Right ventricle myocardium inferior (tissue), 1 donor: Measurements from ENCODE around the gene RYR2. TPM values are rescaled to one million over a fixed set of nuclear protein-coding genes. Genes with fewer than 3 reads are reported as not detected.
A peak's percentile ranks its signal among the peaks of the same experiment; 100 is the strongest.

Source experiments
- ATAC-seq: fragments of 200-7000 bp; cut with Tn5 transposase; one replicate; pipeline ENCODE4 v1.9.1; 2020; ENCODE audit warnings: mild to moderate bottlenecking, moderate library complexity
- DNase-seq: peaks from one replicate; pipeline ENCODE4 v3.0.0; 2021; ENCODE audit errors: missing footprints
- intact Hi-C: fragments of 100-400 bp; cut with DNase I; formaldehyde crosslinking; loops from one replicate; pipeline ENCODE4 v1.11.0; 2022
- total RNA-seq: library from RNA; stranded (reverse); fragmentation: NEBNext Ultra II Directional; extraction: Animal tissue kit (Norgen Biotek cat#: 25700); gene quantifications from one replicate; pipeline ENCODE4 v1.2.1, GENCODE V29; 2021
- donor health status: DM: no; HTN: yes; CAD: no; lungs with severe emphysema.

RYR2 gene
- total RNA-seq, 1 donor from 2014 or later, result 694 TPM

DNA sequence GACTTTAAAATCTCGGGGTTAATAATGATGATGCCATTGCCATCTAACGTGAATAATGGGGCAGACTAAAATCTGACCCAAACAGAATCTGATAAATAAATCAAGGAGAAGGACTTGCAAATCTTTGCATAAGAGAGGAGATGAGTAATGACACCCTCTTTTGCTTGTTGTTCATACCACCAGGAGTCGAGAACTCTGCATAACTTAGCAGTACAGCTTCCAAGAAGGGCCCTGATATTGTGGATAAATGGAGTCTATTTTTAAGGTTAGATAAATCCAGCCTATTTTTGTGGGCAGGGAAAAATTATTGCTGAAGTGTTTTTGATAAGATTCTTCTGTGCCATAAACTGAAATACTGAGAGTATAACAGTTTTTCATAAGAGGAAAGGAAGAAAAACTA is 17.3 kb downstream of the RYR2 start:
- no peak for DNase-seq
- ATAC-seq, result no peak
- intact Hi-C loops, result no loop called here

DNA sequence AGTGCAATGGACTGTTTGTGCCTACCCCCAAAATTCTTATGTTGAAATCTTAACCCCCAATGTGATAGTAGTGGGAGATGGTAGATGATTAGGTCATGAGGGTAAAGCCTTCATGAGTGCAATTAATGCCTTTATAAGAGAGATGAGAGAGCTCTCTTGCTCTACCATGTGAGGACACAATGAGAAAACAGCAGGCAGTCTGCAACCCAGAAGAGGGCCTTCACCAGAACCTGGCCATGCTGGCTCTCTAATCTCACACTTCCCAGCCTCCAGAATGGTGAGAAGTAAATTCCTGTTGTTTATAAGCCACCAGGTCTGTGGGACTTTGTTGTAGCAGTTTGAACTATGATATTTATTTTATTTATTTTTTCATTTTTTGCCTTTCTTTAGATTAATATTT is 21.0 kb downstream of the RYR2 start:
- no peak for ATAC-seq

DNA sequence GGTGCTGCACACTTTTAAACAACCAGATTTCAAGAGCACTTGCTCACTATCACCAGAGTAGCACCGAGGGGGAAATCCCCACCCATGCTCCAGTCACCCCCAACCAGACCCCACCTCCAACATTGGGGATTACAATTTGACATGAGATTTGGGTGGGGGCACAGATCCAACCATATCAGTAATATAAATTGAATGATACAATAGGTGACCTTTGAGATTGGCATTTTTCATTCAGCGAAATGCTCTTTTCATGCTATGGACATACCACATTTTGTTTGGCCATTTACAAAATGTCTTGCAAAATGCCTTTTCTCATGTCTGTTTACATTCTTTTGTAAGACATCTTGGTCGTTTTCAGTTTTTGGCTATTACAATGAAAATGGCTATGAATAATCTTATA is 23.9 kb downstream of the RYR2 start:
- ATAC-seq (peak; percentile 20), DNase-seq (no peak)
- intact Hi-C loops, result no loop called here

More for the DNA sequence above, 21.0 kb downstream of the RYR2 start:
- no peak for DNase-seq
- intact Hi-C loops, result no loop called here

DNA sequence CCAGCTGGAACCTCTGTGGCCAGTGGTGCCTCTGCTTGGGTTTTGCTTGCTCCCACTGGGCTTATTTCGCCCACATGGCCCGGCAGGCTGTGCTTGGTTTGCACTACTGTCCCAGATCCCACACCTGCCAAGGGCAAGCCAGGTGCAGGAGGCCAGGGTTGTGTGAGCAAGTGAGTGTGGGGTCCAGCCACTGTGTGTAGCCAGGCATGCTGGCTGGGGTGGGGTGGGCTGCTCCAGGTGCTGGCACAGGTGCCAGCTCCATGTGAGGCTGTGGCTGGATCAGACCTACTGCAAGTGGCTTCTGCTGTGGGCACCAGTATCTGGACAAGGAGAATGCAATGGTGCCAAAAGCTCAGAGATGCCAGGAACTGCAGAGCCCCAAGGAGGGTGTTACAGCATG is 28.5 kb downstream of the RYR2 start:
- no peak for DNase-seq
- ATAC-seq, result peak; percentile 17
- intact Hi-C loops, result no loop called here

DNA sequence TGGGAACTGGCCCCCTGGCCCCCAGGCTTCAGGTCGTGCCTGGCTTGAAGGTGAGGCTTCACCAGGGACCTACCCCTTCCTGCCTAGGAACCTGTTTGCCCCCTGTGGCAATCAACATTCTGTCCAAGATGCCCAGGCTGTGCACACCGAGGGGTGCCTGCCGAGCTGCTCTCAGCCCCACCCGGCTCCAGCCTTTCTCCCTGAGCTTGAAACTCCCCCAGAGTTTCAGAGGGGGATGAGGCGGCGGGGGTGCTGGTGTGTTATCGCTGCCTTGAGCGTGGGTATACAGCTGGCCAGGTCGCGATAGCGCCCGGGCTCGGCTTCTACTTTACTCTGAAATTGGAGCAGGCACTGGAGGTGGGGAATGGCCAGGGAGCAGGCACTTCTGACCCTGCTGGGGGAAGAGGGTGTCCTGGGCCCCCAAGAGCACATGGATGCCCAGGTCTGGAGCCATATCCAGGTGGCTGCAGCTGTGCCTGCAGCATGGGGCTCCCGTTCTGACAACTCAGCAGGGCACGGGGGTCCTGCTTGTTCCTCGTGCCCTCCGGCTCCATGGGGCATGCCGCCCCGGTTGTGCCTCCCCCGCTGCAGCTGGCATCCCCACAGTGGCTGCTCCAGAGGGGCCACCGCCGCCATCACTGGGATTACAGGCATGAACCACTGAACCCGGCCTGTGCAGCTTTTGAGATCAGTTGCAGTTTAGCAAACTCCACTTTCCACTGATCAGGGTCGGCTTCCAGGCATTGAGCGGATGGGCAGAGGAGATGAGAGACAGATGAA is 29.8 kb downstream of the RYR2 start:
- ATAC-seq, result peak; percentile 33
- DNase-seq, result no peak
- intact Hi-C loops, result no loop called here

DNA sequence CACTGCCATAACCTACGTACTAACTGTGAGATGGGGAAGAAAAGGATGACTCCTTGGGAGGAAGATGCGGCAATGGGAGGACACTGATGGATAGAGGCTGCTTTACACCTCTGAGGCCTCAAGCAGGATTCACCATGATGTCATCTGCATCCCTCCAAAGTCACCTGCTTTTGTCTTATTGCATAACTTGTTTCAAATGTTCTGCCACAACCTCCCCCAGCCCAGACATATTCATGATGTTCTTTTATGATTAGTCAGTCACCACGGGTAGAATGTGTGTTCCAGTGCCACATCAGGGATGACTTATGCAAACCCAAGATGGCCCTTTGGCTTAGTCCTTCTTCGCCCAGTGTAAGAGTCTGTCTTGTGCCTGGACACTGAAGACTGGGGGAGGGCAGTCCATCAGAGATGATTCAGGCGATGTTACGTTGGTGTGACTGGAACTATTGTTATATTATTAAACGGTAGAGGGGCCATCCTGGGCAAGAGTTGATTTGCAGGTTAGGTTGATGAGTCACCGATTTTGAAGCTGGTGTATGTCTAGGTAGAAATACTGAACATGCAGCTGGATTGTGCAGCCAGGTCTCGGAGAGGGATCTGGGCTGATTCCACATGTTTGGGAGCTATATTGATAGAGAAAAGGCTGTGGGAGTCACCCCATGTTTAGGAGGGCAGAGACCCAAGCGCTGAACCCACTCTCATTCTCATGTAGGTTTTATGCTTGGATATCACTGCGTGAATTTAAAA is 32.6 kb downstream of the RYR2 start:
- ATAC-seq (peak; percentile 13), DNase-seq (no peak)
- intact Hi-C loops, result no loop called here

DNA sequence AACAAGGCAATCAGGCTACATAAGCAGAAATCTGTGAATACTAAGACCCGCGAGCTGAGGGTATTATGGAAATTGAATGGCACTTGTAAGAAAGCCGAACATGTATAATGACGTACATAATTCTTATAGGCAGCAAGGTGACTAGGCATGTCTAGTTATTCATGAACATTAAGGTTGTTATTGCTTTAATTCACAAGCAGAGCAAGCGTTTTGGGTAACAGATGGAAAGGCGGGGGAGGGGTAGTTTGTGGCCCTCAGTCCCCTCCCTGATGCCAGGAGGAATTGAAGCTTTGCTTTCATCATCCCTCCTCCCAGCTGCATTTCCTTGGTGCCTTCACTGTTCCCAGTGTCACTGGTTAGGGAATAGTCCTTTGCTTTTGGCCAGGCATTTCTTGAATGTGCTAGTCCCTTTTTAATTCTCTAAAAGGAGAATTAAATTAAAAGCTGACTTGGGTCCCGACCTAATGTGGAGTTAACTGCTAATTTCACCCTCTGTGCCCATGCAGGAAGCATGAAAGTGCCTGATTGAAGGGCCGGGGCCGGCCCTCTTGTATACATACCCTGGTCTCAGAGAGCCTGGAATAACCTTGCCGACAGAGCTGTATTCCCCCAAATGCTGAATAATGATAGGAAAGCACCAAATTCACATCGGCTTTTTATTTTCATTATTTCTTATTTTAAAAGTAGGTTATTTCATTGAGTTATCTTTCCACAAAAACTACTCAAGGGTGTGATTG is 42.5 kb downstream of the RYR2 start:
- ATAC-seq (no peak), DNase-seq (no peak)
- intact Hi-C loops, result no loop called here

DNA sequence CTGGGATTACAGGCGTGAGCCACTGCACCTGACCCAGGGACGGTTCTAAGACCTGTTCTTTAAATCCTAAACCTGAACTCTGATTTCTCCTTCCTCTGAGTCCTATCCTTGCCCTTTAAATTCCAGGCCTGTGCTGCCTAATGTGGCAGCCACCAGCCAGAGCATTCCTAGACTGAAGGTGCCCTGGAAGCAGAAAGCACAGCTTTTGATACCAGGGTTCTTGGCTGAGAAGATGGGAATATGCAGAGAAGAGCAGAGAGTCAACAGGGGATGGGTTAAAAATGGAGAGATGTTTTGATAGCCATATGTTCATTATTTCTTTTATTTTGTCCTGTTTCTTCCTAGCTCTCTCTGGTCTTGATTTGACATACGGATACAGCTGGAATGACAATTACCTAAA is 49.7 kb downstream of the RYR2 start:
- intact Hi-C loops, result no loop called here
- peak; percentile 10 for ATAC-seq
- DNase-seq, result no peak

DNA sequence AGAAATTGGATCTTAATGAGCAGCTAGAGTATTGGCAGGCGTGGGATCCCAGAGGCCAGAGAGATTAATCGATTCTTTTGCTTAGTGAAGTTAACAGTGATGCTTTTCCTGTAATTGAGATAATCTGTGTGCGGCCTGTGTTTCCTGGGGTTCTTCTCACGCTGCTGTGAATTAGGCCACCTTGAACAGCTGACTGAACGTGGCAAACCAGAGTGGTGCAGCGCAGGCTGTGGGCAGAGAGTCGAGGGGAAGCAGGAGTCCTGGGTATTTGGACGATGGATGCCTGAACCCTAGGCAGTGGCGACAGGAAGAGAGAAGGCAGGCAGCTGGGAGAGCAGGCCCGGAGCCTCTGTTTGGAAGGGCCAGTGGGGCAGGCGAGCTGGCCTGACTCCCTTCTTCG is 51.7 kb downstream of the RYR2 start:
- no peak for DNase-seq
- no peak for ATAC-seq
- intact Hi-C loops, result no loop called here

DNA sequence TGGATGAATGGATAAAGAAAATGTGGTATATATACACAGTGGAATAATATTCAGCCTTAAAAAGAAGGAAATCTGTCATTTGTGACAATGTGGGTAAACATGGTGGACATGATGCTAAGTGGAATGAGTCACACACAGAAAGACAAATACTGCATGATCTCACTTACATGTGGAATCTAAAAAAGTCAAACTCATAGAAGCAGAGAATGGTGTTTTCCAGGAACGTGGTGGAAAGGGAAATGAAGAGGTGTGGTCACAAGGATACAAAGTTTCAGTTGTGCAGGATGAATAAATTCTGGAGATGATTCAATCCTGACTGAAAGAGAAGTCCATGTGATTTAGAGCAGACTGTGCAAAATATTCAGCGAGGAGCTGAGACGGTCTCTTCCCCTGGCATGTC is 56.6 kb downstream of the RYR2 start:
- ATAC-seq (no peak), DNase-seq (no peak)
- intact Hi-C loops, result no loop called here

DNA sequence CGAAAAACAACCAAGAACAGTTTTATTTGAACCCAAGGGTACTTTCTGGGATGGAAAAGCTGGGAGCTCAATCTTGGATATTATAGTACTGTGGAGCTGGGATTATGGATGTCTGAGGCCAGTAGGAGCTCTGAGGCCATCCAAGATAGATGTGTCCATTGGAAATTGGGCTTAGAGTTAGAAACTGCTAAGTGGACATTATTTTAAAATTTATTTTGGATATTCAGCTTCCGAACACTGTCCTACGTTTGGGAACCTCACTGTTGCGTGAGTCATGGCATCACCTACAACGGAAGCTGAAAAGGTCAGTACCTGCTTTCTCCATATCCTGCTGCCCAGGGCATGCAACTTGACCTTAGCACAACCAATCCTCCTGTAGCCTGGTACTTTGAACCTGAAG is 61.0 kb downstream of the RYR2 start:
- DNase-seq (no peak), ATAC-seq (no peak)
- intact Hi-C loops, result no loop called here

DNA sequence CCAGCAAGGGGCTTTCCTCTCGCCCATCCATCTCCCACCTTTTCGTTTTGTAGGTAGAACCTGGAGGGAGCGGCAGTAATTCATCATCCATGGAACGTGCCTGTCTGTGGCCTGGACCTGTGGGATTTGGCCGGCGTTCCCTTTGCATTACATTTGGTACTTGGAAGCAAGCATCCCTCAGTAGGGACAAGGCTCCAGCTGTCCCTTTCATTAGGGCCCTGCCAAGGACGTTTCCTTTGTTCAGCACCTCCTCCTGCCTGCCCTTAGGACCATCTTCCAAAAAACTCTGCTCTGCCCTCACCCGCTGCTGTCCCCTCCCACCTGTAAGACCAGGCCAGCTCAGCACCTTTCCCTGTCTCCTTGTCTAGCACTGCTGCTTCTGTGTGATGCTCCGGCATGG is 62.1 kb downstream of the RYR2 start:
- no peak for DNase-seq
- intact Hi-C loops, result no loop called here
- no peak for ATAC-seq

DNA sequence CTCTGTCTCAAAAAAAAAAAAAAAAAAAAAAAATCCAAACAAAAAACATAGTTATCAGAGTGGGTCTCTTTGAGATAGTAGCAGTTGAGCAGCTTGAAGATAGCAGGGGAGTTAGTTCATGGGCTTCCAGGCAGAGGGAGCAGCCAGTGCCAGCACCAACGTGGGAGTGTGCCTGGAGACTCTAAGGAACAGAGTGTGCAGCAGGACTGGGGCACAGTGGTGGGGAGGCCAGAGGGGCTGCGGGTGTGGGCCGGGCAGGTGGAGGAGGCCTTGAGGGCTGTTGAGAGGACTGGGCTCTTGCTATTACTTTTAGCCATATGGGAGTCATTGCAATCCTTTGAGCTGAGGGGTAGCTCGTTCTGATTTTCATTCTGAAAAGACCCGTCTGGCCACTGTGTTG is 63.8 kb downstream of the RYR2 start:
- ATAC-seq (peak; percentile 21), DNase-seq (no peak)
- intact Hi-C loops, result no loop called here

DNA sequence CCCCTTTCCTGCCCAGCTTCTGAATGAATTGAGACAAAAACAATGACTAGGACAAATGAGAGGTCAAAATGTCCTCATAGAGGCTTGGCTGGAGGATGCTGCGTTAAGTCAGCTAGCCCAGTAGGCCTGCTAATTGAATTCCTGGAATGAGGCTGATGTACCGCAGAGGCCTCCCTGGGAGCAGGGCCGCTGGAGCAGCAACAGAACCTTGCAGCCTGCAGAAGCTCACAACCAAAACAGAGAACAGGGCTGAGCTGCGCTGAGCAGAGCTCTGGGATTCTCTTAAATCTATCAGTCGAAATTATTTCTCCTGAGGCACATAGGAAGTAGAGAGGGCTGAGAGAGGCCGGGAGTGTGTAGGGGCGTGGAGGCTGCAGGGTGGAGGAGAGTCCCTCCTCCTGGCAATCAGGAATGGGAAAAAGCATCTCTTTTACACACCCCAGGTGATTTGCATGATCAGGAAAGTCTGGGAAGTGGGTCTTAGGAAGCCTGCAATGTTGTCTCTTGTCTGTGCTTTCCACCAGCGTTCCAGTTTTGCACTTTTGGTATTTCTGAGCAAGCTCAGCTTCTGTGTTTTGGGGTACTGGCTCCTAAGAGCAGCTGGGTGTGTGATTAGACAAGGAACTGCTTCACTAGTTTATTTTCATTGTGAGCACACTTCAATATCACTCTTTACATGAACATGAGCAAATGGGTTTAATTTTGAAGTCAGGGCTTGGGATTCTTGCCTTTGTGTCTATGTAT is 66.5 kb downstream of the RYR2 start:
- ATAC-seq, result no peak
- DNase-seq, result no peak
- intact Hi-C loops, result no loop called here

DNA sequence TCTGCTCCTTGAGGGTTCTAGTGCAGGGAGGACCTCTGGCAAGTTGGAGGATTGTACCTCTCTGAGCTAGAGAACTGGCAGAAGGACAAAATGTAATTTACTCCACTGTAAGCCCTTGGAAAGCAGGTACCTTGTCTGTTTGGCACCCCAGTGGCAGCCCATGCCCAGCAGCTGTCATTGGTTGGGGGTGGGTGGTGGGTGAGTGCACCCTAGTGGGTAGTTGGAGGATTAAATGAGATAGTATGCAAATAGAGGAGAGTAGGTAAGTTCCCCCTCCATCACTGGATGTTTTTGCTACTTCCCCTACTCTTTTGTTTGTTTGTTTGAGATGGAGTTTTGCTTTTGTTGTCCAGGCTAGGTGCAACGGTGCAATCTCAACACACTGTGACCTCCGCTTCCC is 69.8 kb downstream of the RYR2 start:
- intact Hi-C loops, result no loop called here
- ATAC-seq, result peak; percentile 36
- no peak for DNase-seq

DNA sequence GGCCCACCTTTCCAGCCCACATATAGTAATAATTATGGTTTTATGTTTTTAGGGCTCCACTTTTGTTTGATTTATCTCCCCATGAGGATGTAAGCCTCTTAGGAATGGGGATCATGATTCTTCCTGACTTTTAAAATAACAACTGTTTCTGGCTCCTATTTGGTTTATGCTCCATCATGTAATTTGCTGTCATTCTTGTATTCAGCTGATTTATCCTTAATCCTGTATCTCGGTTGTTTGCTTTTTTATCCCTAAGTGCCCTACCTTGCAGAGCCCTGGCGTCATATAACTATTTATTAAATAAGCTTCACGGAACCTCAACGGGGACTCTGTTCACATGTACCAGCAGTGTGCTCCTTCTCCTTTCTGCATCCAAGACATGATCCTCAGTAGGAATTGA is 70.7 kb downstream of the RYR2 start:
- ATAC-seq, result no peak
- intact Hi-C loops, result no loop called here
- no peak for DNase-seq

DNA sequence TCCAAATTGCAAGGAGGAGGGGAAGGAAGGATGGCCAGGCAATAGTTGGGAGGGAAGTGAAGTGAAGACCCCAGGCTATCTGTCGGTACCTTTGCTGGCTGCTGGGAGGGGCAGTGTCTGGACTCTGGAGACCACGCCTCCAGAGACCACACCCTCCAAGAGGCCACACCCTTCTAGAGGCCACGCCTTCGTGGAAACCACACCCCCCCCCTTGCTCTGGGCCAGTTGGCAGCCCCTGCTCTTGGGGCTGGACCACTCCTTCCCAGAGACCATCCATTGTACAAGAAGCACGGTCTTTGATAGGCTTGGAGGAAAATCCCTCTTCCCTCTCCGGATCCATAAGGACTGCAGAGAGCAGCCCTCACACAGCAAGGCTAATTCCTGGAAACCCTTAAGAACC is 73.1 kb downstream of the RYR2 start:
- DNase-seq (no peak), ATAC-seq (peak; percentile 69)
- intact Hi-C loops, result no loop called here

DNA sequence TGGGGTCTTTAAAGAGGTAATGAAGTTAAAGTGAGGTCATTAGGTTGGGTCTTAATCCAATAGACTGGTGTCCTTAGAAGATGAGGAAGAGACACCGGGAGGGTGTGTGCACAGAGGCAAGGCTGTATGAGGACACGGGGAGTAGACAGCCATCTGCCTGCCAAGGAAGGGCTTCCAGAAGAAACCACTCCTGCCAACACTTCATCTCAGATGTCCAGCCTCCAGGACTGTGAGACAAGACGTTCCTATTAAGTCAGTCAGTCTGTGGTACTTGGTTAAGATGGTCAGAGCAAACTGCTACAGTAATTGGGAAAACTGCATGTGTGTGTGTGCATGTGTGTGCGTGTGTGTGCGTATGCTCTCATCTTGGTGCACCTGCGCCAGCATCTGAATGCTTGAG is 77.1 kb downstream of the RYR2 start:
- intact Hi-C loops, result no loop called here
- ATAC-seq (no peak), DNase-seq (no peak)

DNA sequence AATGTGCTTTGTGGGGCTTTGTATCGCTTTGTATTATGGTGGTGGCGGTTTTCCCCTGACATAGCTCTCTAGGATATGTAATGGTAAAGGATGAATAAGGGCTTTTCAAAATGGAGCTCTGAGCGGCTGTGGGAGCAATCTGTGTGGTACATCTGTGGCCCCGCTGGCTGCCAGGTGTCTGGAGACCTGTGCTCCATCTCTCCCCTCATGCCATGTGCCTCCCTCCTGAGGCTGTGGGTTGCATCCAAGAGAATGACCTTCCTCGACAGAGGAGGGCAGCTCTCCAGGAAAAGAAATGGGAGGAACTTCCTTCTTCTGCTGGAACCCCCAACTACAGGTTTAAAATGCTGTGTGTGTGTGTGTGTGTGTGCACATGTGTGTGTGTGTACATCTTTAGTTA is 78.7 kb downstream of the RYR2 start:
- intact Hi-C loops, result no loop called here
- no peak for ATAC-seq
- no peak for DNase-seq
